PC-3 (cell line): ENCODE measurements around the gene ACBD5. TPM values are rescaled to one million over a fixed set of nuclear protein-coding genes. Genes with fewer than 3 reads are reported as not detected.

Experiments used
- ATAC-seq: fragments of 200-7000 bp; cut with Tn5 transposase; 2 replicates; pipeline ENCODE4 v1.9.1; 2020; ENCODE audit warnings: mild to moderate bottlenecking, moderate library complexity
- BruUV-seq: library from RNA; stranded (reverse); fragments of 400-500 nt; replicated peaks from 2 replicates; lab custom pipeline; 2021; lab: Mats Ljungman, UMichigan
- CTCF ChIA-PET: fragments of 300-600 bp; sonication (Branson Sonifier 250); formaldehyde crosslinking; loops from one replicate; lab custom pipeline; 2022; ENCODE audit warnings: antibody characterized with exemption; lab: Charles Lee
- POLR2A ChIA-PET: fragments of 300-600 bp; sonication (Branson Sonifier 250); formaldehyde crosslinking; loops from one replicate; lab custom pipeline; 2022; ENCODE audit warnings: antibody characterized with exemption; ENCODE audit not compliant: unreplicated experiment; lab: Charles Lee
- DNase-seq: peaks from one replicate; pipeline ENCODE4 v3.0.0-alpha.2; 2015
- H2AFZ ChIP-seq: fragments of 300-600 bp; sonication (generic); 2 replicates; pipeline ENCODE4 v1.6.0; 2016; ENCODE audit warnings: antibody characterized with exemption, low read length
- H3F3A ChIP-seq: fragments of 300-600 bp; sonication (generic); one replicate; pipeline ENCODE4 v1.6.0; 2017; ENCODE audit warnings: antibody characterized with exemption, low read length, control low read depth, mild to moderate bottlenecking; ENCODE audit not compliant: unreplicated experiment
- H3K27ac ChIP-seq: fragments of 300-600 bp; sonication (generic); 2 replicates; pipeline ENCODE4 v1.5.1; 2016; ENCODE audit warnings: mild to moderate bottlenecking, low read length
- H3K27me3 ChIP-seq: fragments of 300-600 bp; sonication (generic); 2 replicates; pipeline ENCODE4 v1.6.1; 2016; ENCODE audit warnings: low read length, mixed read lengths
- H3K36me3 ChIP-seq: fragments of 300-600 bp; sonication (generic); 2 replicates; pipeline ENCODE4 v1.6.1; 2016; ENCODE audit warnings: low read depth, mixed run types, low read length, mixed read lengths
- H3K4me1 ChIP-seq: fragments of 300-600 bp; sonication (generic); 2 replicates; pipeline ENCODE4 v1.5.1; 2016; ENCODE audit warnings: low read length; ENCODE audit not compliant: insufficient read depth
- H3K4me2 ChIP-seq: fragments of 300-600 bp; sonication (generic); 2 replicates; pipeline ENCODE4 v1.6.0; 2016; ENCODE audit warnings: low read length
- H3K4me3 ChIP-seq: fragments of 300-600 bp; sonication (generic); 2 replicates; pipeline ENCODE4 v1.5.1; 2016; ENCODE audit warnings: mild to moderate bottlenecking, low read length, mixed read lengths
- H3K79me2 ChIP-seq: fragments of 300-600 bp; sonication (generic); 2 replicates; pipeline ENCODE4 v1.6.1; 2017; ENCODE audit warnings: low read length, mixed read lengths
- H3K9ac ChIP-seq: fragments of 300-600 bp; sonication (generic); 2 replicates; pipeline ENCODE4 v1.6.0; 2016; ENCODE audit warnings: mild to moderate bottlenecking, low read length
- H3K9me2 ChIP-seq: fragments of 300-600 bp; sonication (generic); replicated peaks from 2 replicates; pipeline ENCODE4 v1.6.1; 2016; ENCODE audit warnings: mixed run types, low read length, mixed read lengths
- H3K9me3 ChIP-seq: fragments of 300-600 bp; sonication (generic); 2 replicates; pipeline ENCODE4 v1.6.1; 2016; ENCODE audit warnings: low read length, mixed read lengths
- H4K20me1 ChIP-seq: fragments of 300-600 bp; sonication (generic); 2 replicates; pipeline ENCODE4 v1.6.1; 2016; ENCODE audit warnings: low read length, mixed read lengths
- EZH2 ChIP-seq: fragments of 300-600 bp; sonication (generic); IDR thresholded peaks from one replicate; pipeline ENCODE4 v1.6.1; 2017; ENCODE audit warnings: antibody characterized with exemption, mild to moderate bottlenecking, low read length; ENCODE audit not compliant: unreplicated experiment
- EZH2phosphoT487 ChIP-seq: fragments of 300-600 bp; sonication (generic); IDR thresholded peaks from 2 replicates; pipeline ENCODE4 v1.6.1; 2018; ENCODE audit warnings: mild to moderate bottlenecking, antibody characterized with exemption, low read length, borderline replicate concordance
- intact Hi-C: fragments of 100-400 bp; cut with micrococcal nuclease; formaldehyde crosslinking; loops from 2 replicates; pipeline ENCODE4 v1.9.0; 2023
- total RNA-seq: library from RNA; depleted of rRNA; stranded (reverse); fragments of >200 nt; gene quantifications from 2 replicates; pipeline ENCODE4 v1.2.3, GENCODE V29; 2014
- TF ChIP-seq, protein P1 (sequence below): fragments of 300-600 bp; sonication (generic); conservative IDR thresholded peaks from 2 replicates; pipeline ENCODE4 v1.5.1; 2017; ENCODE audit warnings: antibody characterized with exemption, low read depth, mild to moderate bottlenecking, low read length

The ACBD5 gene
- total RNA-seq, 1 experiment from 2014 or later, result 10.7 TPM

DNA sequence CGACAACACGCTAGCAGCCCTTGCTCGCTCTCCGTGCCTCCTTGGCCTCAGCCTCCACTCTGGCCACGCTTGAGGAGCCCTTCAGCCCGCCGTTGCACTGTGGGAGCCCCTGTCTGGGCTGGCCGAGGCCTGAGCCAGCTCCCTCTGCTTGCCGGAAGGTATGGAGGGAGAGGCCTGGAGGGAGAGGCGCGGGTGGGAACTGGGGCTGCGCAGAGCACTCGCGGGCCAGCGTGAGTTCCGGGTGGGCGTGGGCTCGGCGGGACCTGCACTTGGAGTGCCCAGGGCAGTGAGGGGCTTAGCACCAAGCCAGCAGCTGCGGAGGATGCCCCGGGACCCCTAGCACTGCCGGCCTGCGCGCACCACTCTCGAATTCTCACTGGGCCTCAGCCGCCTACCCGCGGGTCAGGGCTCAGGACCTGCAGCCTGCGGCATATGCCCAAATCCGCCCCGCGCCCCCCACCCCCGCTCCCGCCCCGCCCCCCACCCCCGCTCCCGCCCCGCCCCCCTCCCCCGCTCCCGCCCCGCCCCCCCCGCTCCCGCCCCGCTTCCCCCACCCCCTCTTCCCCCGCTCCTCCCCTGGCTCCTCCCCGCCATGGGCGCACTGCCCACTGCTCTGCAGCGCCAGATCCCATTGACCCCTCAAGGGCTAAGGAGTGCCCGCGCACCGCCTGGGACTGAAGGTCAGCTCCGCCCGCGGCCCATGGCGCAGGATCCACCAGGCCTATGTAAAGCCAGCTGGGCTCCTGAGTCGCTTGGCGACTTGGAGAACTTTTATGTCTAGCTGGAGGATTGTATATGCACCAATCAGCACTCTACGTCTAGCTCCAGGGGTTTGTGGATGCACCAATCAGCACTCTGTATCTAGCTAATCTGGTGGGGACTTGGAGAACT is 15.9 kb upstream of the ACBD5 start:
- Histone ChIP-seq H3K36me3 (no peaks in the 10 kb centered on the region), H3K27me3 (no peaks in the 10 kb centered on the region), H4K20me1 (no peaks in the 10 kb centered on the region), H3F3A (no peaks in the 10 kb centered on the region), H3K9me2 (no peaks in the 10 kb centered on the region), H3K9me3 (no peaks in the 10 kb centered on the region), H3K4me2 (no peak overlapping the region), H2AFZ (no peak overlapping the region), H3K4me3 (no peak overlapping the region), H3K4me1 (no peaks in the 10 kb centered on the region), H3K9ac (no peak overlapping the region), H3K79me2 (no peaks in the 10 kb centered on the region), H3K27ac (no peak overlapping the region)
- ATAC-seq, result no peak
- POLR2A ChIA-PET, result no interaction called here
- CTCF ChIA-PET, result no interaction called here
- no TSS peak for BruUV-seq
- DNase-seq, result no peak
- TF ChIP-seq EZH2phosphoT487 (no peak), EZH2 (no peak)
- TF ChIP-seq, protein P1, sequence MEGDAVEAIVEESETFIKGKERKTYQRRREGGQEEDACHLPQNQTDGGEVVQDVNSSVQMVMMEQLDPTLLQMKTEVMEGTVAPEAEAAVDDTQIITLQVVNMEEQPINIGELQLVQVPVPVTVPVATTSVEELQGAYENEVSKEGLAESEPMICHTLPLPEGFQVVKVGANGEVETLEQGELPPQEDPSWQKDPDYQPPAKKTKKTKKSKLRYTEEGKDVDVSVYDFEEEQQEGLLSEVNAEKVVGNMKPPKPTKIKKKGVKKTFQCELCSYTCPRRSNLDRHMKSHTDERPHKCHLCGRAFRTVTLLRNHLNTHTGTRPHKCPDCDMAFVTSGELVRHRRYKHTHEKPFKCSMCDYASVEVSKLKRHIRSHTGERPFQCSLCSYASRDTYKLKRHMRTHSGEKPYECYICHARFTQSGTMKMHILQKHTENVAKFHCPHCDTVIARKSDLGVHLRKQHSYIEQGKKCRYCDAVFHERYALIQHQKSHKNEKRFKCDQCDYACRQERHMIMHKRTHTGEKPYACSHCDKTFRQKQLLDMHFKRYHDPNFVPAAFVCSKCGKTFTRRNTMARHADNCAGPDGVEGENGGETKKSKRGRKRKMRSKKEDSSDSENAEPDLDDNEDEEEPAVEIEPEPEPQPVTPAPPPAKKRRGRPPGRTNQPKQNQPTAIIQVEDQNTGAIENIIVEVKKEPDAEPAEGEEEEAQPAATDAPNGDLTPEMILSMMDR, result no peak
- intact Hi-C loops, result no loop called here

DNA sequence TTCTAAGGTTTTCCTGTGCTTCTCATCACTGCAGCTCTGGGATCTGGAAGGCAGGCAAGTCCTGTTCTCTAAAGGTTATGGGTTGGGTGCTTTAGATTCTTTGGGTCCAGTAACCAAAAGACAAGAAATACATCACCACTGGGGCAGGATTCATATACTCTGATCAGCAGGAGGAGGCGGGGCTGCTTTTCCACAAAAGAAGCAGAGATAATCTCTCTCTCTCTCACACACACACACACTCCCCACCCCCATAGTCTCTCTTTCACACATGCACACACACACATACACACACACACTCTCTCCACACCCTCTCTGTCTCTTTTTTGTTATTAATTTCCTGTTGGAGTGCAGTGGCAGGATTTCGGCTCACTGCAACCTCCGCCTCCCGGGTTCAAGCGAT is 13.0 kb upstream of the ACBD5 start:
- BruUV-seq, result no TSS peak
- ChIA-PET POLR2A (no interaction called here), CTCF (no interaction called here)

More for the DNA sequence above, 13.0 kb upstream of the ACBD5 start:
- no peaks in the 10 kb centered on the region for H3K27me3 ChIP-seq
- no peak overlapping the region for H2AFZ ChIP-seq
- no peaks in the 10 kb centered on the region for H3K9me3 ChIP-seq
- H3K27ac ChIP-seq, result no peak overlapping the region
- H3K36me3 ChIP-seq, result no peaks in the 10 kb centered on the region
- H3K4me2 ChIP-seq, result no peak overlapping the region
- no peak overlapping the region for H3K9ac ChIP-seq
- ATAC-seq (no peak), DNase-seq (no peak)
- H3K9me2 ChIP-seq, result no peaks in the 10 kb centered on the region
- TF ChIP-seq EZH2phosphoT487, result no peak
- TF ChIP-seq EZH2, result no peak
- TF ChIP-seq, protein P1, result no peak
- no peaks in the 10 kb centered on the region for H3K4me1 ChIP-seq
- no peaks in the 10 kb centered on the region for H3F3A ChIP-seq
- no peak overlapping the region for H3K4me3 ChIP-seq
- H3K79me2 ChIP-seq, result no peaks in the 10 kb centered on the region
- intact Hi-C loops, result no loop called here
- no peaks in the 10 kb centered on the region for H4K20me1 ChIP-seq
